ENCODE data around the gene SCAP.
A peak's percentile ranks its signal among the peaks of the same experiment; 100 is the strongest.

The SCAP gene

GRCh38 chr3:47475570-47476329 is at the start of gene SCAP:
TSS of gene SCAP (minus strand) at chr3:47475941. CDS start at chr3:47442993, 32,948 bp downstream.
- peak; percentile 17 for DNase-seq (ENCODE audit: low read depth)
- peak; percentile 86 for TF ChIP-seq CTCF (IDR thresholded peaks at IDR 0.05; ENCODE audit: control insufficient read depth, insufficient read depth, low read depth, low read length, missing control alignments)
- H3K4me3 ChIP-seq (ENCODE audit: control insufficient read depth, low read depth, low read length), result peak within 1 kb of the TSS; percentile 87

- DNase-seq (ENCODE audit: low read depth), result no peak
- TF ChIP-seq CTCF (IDR thresholded peaks at IDR 0.05; ENCODE audit: control insufficient read depth, insufficient read depth, low read depth, low read length, missing control alignments), result no peak
- H3K4me3 ChIP-seq (ENCODE audit: control insufficient read depth, low read depth, low read length), result no peak overlapping the region
Observed at GRCh38 chr3:47523310-47524073, 47.8 kb upstream of the SCAP start.

GRCh38 chr3:47522082-47522987 is 46.6 kb upstream of the SCAP start:
- peak; percentile 76 for DNase-seq (ENCODE audit: low read depth)
- no peak overlapping the region for H3K4me3 ChIP-seq (ENCODE audit: control insufficient read depth, low read depth, low read length)
- TF ChIP-seq CTCF (IDR thresholded peaks at IDR 0.05; ENCODE audit: control insufficient read depth, insufficient read depth, low read depth, low read length, missing control alignments), result peak; percentile 86

GRCh38 chr3:47520756-47521155 is 45.0 kb upstream of the SCAP start:
- TF ChIP-seq CTCF (IDR thresholded peaks at IDR 0.05; ENCODE audit: control insufficient read depth, insufficient read depth, low read depth, low read length, missing control alignments), result no peak
- DNase-seq (ENCODE audit: low read depth), result no peak
- no peak overlapping the region for H3K4me3 ChIP-seq (ENCODE audit: control insufficient read depth, low read depth, low read length)

GRCh38 chr3:47517937-47518336 is 42.2 kb upstream of the SCAP start:
- DNase-seq (ENCODE audit: low read depth), result no peak
- no peak overlapping the region for H3K4me3 ChIP-seq (ENCODE audit: control insufficient read depth, low read depth, low read length)
- no peak for TF ChIP-seq CTCF (IDR thresholded peaks at IDR 0.05; ENCODE audit: control insufficient read depth, insufficient read depth, low read depth, low read length, missing control alignments)

GRCh38 chr3:47515864-47516319 is 40.2 kb upstream of the SCAP start:
- TF ChIP-seq CTCF (IDR thresholded peaks at IDR 0.05; ENCODE audit: control insufficient read depth, insufficient read depth, low read depth, low read length, missing control alignments), result no peak
- no peak for DNase-seq (ENCODE audit: low read depth)
- no peak overlapping the region for H3K4me3 ChIP-seq (ENCODE audit: control insufficient read depth, low read depth, low read length)
